ENCODE data around the gene GLS.

DNA sequence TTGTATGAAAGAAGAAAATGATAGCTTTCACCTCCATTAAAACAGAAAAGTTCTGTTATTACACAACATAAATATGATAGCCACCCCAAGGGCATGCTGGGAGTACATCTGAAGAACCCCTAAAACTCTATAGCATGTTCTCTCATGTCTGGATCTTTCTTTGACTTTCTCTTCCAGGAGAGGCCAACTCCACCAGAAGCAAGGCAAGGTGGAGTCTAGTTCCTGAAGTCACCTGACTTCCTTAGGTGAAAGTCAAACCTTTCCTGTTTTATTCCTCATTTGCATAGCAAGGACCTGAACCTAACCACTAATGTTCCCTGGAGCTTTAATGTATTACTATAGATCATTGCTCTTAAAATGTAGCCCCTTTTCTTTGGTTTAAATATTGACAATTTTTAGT lies 127.7 kb downstream of the GLS start:
- TF ChIP-seq ELF4 (IDR thresholded peaks at IDR 0.05) (no peak), ARNT (IDR thresholded peaks at IDR 0.05) (no peak), CTBP1 (IDR thresholded peaks at IDR 0.05; ENCODE audit: borderline replicate concordance) (no peak), SP1 (IDR thresholded peaks at IDR 0.05) (no peak), FOXM1 (IDR thresholded peaks at IDR 0.05; ENCODE audit: borderline replicate concordance) (no peak), LEF1 (IDR thresholded peaks at IDR 0.05; ENCODE audit: borderline replicate concordance) (no peak), SUZ12 (IDR thresholded peaks at IDR 0.05) (no peak), FOXA1 (IDR thresholded peaks at IDR 0.05) (no peak), ZNF384 (IDR thresholded peaks at IDR 0.05) (no peak)

Data from HEK293T (cell line).